HFF-Myc (cell line): ENCODE measurements around the gene SLC4A1.

Experiments used
- DNase-seq: peaks from one replicate; pipeline ENCODE4 v3.0.0-alpha.2; 2011; ENCODE audit warnings: low read depth; ENCODE audit errors: extremely low read depth
- H3K4me3 ChIP-seq: replicated peaks from 2 replicates; pipeline ENCODE4 v1.5.1; 2011; ENCODE audit warnings: low read depth, mild to moderate bottlenecking, control low read depth, low read length
- CTCF ChIP-seq: IDR thresholded peaks from 2 replicates; pipeline ENCODE4 v1.5.1; 2012; ENCODE audit warnings: mild to moderate bottlenecking, low read depth, low read length, control low read depth; ENCODE audit errors: missing control alignments

Gene SLC4A1

GRCh38 chr17:44284024-44284400 lies 16.1 kb upstream of the SLC4A1 start:
- no peak for TF ChIP-seq CTCF
- DNase-seq, result no peak
- no peak overlapping the region for H3K4me3 ChIP-seq

- DNase-seq, result no peak
- H3K4me3 ChIP-seq, result no peak overlapping the region
- TF ChIP-seq CTCF, result no peak
Measured at GRCh38 chr17:44283344-44284023, 15.5 kb upstream of the SLC4A1 start.

- no peak for DNase-seq
- H3K4me3 ChIP-seq, result no peak overlapping the region
- no peak for TF ChIP-seq CTCF
Measured at GRCh38 chr17:44282264-44282663, 14.3 kb upstream of the SLC4A1 start.

- no peak overlapping the region for H3K4me3 ChIP-seq
- no peak for TF ChIP-seq CTCF
- DNase-seq, result no peak
Measured at GRCh38 chr17:44281570-44281969, 13.6 kb upstream of the SLC4A1 start.

- no peak for TF ChIP-seq CTCF
- DNase-seq, result no peak
- no peak overlapping the region for H3K4me3 ChIP-seq
Measured at GRCh38 chr17:44280392-44280937, 12.5 kb upstream of the SLC4A1 start.

GRCh38 chr17:44279666-44280391 lies 11.9 kb upstream of the SLC4A1 start:
- no peak overlapping the region for H3K4me3 ChIP-seq
- peak; percentile 47 for DNase-seq

More at GRCh38 chr17:44279666-44280391, 11.9 kb upstream of the SLC4A1 start:
- no peak for TF ChIP-seq CTCF
